T-helper 2 cell (primary cell): ENCODE measurements around the gene GRIK1.
"Not testable (repeated sequence)": the region's sequence is repeated elsewhere in the genome, so short reads cannot be mapped to it uniquely, and the experiment has no call there.

Source experiments
- DNase-seq, 5 experiments: peaks; one replicate each; pipeline versions ENCODE4 v3.0.0 to v3.0.0-alpha.2; 2012 to 2022
- total RNA-seq, 2 donors: gene quantifications; one replicate each; lab custom pipeline; 2026; lab: John Stamatoyannopoulos, UW

The GRIK1 gene
- 0 to 0.31 reads per million in 2 donors for total RNA-seq

DNA sequence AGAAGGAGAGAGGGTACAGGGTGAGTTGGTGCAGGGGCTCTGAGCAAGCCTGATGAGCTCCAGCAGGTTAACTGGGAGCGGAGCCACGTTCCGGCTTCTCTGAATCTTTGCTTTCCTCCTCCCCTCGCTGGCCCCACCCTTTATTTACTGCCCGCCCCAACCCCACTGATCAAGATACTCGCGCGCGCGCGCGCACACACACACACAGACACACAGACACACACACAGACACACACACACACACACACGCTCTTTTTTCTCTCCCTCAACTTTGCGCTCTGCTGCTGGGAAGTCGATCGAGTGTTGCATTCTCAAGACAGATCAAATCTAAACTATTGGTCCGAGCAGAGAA, at the start of gene GRIK1:
Gene GRIK1, minus strand, starts transcription at position 73 of the 352 bp plus-strand sequence.
- DNase-seq, result peak in 1 of 5 experiments; percentile 12

DNA sequence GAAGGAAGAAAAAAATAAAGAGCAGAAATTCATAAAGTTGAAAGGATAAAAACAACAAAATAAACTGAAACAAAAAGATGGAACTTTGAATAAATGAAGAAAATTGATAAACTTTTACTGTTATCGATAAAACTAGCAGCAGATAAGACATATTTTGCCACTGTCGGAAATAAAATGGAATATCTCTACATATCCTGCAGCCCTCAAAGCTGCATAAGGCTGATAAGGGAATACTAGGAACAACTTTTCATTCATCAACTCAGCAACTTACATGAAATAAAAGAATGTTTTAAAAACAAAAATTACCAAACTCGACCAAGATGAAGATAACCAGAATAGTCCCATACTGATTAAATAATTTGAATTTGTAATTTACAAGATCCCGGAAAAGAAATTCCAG, 48.0 kb upstream of the GRIK1 start:
- DNase-seq, result no peak

DNA sequence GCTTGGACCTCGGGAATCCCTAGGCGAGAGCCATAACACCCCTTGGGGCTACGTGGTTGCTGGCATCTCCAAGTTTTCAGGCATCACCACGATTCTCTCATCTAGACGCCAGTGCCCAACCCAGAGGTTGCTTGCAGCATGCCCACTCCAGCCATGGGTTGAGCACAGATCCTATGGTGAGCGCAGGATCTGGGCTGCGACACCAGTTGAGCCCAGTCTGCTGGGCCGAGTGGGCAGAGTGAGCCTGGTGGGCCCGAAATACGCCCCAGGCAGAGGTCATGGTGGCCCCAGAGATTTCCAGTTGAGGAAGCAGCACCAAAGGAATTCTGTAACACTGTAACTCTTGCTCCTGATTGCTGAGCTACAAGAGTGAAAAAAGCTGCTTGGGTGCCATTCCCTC, 46.1 kb upstream of the GRIK1 start:
- no peak for DNase-seq

DNA sequence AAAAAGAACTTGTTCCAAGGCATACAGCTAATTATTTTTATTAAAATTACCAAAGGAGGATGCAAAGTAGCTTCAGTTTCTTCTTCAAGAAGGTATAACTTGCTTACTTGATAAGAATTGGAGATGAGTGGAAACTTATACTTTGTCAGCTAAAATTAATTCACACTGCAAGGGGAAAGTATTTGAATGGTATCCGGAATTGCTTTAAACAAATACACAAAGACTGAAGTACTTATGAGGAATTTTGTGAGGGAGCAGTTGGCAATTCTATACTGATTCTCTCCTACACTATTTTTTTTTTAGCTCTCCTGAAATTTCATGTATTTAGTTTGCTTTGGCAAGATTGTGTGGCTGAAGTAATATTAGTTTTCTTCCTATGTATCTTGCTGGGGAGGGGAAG, 39.2 kb upstream of the GRIK1 start:
- DNase-seq, result no peak

DNA sequence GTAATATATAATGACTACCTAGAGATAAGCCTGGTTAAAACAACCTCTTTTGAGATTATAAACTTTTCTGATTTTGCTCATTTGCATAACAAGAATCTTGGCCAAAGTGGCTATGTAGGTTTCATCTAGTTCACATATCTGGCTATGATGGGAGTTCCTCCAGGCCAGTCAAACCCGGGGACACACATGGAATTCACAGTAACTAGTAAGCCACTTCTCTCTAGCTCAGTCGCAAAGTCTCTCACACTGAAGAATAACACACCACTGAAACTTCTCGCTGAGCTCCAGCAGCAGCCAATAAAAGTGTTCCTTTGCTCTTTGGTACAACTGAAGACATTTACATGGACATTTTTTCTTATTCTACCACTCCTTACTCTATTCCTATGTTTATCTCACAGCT, 36.0 kb upstream of the GRIK1 start:
- DNase-seq, result no peak

DNA sequence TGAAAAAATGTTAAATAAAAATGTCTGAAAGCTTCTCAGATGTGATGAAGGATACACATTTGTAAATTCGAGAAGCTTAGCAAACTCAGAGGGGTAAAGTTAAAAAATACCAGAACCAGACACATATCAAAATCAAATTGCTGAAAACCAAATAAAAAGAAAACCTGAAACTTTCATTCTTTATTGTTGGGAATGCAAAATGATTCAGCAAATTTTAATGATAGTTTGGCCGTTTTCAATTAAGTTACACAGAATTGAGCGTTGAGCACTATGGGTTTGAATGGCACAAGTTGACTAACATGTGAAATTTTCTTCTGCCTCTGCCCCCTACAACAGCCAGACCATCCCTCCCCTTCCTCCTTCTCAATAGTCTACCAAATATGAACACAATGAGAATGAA, 33.5 kb upstream of the GRIK1 start:
- DNase-seq, result no peak

DNA sequence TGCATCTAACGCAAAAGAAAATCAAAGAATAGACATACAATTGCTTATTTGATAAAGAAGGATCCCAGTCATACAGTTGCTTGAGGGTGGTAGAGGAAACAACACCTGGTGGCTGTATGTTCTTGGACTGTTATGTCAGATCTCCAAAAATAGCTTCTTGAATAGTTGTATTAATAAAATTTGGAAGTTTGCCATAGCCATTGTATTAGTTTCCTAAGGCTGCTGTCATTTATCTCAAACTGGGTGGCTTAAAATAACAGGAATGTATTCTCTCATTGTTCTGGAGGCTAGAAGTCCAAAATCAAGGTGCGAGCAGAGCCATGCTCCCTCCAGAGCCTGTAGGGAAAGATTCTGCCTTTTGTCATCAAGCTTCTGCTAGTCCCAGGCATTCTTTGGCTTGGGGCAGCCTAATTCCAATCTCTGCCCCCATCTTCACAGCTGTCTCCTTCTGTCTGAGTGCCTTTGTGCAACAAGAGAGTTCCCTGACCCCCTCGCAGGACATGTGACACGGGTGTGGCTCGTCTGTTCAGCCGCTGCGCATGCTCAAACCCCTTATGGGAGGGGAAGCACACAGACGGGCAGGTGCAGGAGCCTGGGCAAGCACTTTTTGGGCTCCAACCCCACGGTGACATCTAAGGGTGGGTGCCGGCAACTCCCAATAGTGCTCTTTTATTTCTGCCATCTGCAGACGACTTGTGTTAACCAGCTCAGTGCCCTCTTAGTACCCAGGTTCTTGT, 21.7 kb upstream of the GRIK1 start:
- no peak for DNase-seq

DNA sequence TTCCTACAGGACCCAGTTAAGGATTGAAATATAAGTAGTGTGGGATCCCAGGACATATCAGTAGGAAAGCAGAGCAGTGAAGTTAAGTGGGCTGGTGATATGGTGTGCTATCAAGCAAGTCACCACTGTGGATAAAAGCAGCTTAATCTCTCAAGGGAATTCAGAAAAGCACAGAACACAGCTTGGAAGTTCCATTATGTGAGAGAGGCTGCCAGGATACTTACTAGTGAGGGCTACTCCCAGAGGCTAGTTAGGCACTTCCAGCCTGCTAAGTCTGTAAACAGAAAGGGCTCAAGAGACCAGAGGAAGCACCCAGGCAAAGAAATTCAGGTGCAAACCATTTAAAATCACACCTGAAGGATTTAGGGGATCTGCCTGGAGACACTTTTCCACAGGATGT, 18.8 kb upstream of the GRIK1 start:
- no peak for DNase-seq

DNA sequence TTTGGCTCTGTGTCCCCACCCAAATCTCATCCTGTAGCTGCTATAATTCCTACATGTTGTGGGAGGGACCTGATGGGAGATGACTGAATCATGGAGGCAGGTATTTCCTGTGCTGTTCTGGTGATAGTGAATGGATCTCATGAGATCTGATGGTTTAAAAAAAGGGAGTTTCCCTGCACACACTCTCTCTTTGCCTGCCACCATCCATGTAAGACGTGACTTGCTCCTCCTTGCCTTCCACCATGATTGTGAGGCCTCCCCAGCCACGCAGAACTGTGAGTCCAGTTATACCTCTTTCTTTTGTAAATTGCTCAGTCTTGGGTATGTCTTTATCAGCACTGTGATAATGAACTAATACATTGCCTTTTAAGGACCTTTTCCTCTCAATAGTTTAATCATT, 18.2 kb upstream of the GRIK1 start:
- DNase-seq, result not testable (repeated sequence)

DNA sequence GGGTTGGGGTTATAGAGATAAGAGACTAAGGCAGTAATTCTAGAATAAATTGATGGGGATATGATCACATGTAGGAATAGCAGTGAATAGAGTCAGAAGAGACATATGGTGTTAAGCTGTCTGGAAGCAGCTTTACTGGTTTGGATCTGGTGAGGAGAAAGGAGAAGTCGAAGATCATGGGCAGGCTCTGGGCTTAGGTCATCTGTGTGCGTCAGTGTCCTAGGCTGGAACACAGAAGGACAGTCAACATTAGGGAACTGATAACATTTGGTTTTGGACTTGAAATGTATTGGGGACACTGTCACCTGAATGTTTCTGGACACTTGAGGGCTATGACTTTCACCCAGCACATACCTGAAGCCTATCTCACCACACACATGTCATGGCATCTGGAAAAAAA, 13.9 kb upstream of the GRIK1 start:
- no peak for DNase-seq

DNA sequence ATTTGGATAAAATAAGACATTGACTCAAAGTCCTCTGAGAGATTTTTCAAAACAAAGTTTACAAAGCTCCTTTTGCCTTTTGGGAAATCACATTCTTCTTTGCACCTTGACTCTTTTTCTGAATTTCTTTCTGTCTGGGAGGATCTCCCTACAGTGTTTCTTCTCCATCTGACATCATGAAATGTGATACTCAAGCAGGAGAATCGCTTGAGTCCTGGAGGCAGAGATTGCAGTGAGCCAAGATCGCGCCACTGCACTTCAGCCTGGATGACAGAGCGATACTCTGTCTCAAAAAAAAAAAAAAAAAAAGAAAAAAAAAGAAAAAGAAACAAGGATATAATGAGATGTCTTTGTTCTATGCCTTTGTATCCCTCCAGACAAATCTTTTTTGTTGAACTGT, 13.3 kb upstream of the GRIK1 start:
- no peak for DNase-seq

DNA sequence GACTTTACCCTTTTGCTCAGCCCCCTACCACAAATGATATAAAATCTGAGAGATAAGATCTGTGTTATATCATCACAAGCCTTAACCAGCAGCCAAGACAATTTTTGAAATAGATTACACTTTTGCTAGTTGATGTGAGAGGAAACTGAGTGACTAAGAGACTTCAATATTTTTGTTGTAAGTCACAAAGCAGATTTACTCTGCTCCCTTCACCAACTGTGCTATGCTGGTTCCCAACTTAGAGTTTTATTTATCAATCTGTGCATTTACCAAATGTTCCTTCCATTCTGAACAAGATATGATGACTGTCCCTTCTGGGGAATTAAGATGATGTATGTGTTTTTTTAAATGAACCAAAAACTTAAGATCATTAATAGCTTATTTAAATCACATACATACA, 12.1 kb upstream of the GRIK1 start:
- no peak for DNase-seq

DNA sequence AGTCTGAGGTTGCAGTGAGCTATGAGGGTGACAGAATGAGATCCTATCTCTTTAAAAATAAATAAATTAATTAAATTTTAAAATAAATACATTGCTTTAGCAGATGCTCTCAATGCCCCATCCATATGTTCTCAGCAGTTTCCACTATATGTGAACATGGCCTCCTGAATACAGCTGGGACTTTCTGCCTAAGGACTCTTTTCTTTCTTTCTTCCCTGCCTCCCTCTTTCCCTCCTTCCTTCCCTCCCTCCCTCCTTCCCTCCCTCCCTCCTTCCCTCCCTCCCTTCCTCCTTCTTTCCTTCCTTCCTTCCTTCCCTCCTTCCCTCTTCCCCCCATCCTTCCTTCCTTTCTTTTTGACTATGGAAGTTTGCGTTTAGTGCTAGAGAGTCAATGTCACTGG, 10.2 kb upstream of the GRIK1 start:
- DNase-seq, result no peak

DNA sequence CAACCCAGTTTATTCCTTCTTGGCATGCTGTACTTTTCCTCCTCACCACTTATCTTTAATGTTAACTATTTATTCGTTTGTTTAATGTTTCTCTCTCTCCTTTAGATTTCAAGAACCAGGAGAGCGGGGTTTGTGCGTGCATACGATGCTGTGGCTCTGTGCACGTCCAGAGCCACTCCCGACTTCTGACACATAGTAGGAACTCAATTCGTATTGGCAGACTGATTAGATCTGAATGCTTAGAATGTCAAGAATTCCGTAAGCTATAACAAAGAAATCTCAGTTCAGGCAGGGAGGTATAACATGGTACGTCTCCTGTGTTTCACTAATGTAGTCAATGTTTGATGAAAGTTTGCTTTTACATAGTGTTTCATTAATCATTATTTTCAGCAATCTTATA, 7.3 kb upstream of the GRIK1 start:
- no peak for DNase-seq

DNA sequence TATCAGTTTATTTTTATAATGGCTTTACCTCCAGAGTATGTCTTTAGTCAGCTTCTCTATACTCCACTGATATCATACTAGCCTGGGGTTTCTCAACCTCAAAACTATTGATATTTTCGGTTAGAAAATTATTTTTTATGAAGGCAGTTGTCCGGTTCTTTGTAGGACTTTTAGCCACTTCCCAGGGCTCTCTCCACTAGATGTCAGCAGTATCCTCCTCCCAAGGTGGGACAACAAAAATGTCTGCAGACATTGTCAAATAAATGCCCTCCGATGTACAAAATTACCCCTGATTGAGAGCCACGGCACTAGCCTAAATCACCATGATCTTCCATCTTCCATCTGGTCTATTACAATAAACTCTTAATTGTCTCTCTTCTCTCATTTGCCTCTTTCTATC, 4.1 kb upstream of the GRIK1 start:
- DNase-seq, result no peak

DNA sequence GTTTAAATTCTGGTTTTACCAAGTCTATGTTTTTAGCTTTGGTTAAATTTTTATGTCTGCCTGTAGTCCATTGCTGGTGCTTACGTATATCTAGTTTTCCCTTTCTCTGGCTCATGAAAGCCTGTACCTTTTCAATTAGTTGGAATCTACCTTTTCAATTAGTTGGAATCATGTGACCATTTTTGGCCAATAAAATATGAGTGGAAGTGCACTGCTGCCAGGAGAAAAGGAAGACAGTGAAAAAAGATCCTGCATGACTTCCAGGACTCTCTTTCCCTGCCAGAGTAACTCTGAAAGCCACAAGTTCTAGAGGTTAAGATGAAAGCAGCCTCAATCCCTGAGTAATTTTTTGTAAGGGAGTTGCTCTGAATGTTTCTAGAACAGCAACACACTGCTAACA, 2.2 kb upstream of the GRIK1 start:
- no peak for DNase-seq

DNA sequence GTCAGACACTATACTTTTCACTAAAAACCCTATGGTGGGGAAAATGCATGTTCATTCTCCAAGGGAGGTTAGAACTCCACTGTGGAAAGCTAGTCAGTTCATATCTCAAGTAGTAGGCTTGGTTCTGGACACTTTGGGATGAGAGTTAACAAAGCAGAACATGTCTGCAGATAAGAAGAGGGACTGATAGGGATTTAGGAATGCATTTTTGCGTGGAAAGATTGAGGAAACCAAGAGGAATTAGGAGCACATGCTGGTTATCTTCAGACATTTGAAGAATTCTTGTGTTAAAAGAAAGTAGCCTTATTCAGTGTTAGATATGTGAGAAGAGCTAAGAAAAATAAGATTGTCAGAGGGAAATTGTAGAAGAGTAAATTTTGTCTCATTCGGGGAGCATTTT, 1.2 kb upstream of the GRIK1 start:
- no peak for DNase-seq

DNA sequence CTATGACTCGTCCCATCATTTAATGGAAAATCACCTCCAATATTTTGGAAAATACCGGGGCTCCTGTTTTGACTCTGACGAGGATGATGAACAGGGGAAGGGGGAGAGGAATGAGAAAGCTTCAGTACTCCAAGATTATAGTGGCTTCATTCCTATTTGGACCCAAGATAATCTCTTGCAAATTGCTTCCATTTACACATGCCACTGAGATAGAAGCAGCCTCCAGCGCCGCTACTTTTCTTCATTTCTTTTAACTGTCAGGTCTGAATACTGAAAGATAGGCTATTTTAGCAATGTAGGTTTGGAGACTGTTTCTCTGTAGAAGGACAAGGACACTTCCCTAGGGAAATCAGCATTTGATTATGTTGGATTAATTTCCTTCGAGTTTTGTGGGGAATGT, 565 bp upstream of the GRIK1 start:
- DNase-seq, result no peak

DNA sequence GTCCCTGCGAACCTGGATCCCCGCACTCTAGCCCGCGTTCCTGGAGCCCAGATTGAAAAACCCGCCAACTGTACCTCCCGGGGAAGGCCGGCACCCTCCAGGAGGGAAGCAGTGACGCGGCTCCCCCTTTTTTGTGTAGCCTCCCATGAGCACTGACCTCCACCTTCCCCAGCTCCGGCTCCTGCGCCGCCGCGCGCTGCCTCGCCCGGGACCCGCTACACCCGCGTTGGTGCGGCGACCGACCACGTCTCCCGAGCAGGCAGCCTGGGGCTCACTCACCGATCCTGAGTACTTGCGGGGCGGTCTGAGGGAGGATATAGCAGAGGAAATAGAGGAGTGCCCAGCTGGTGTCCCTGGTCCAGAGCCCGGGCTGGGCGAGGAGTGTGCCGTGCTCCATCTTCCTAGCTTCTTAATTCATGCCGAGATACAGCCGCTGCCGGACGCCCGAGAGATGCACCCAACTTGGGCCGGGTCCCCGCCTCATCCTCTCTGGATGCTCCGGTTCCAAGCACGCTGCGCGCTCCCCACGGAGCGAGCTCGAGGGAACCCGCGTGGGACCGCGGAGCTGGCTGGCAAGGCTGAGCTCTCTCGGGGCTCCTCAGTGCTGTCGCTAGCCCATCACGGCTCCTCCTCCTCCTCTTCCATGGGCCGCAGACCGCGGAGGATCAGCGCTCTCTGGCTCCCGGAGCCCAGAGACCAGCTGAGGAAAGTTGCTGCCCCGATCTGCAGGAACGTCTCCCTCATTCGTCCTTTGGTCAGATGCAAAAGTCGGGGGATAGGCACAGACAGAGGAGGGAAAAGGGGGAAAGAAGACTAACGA, 482 bp downstream of the GRIK1 start:
- DNase-seq, result no peak

DNA sequence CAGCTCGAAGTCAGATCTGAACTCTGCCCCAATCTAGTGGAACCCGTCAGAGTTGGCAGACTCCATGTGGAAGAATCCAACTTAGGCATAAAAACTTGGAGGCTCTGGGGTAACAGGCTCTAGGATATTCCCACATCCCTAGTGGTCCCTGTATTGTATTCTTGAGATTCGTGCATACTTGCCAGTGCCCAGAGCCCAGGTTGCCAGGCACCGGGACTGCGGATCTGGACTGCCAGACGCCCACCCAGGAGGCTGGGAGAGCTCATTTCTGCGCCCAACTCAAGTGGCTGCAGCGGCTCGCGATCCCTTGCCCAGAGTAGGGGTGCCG, 1.1 kb downstream of the GRIK1 start:
- DNase-seq, result no peak

DNA sequence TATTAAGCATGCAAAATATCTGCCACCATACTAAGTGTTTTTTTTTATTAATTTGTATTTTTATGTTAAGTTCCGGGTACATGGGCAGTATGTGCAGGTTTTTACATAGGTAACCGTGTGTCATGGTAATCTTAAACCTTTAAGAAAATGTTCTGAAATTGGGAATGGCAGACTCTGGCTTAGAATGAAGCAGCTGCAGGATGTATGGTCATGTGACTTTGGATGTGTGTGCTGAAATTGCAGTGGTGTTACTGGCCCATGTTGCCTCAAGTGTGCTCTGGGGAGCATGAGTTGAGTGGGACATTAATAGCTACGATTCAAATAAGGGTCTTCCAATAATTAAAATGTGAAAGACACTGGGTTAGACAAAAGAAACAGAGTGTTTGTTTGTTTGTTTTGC, 6.7 kb downstream of the GRIK1 start:
- no peak for DNase-seq

DNA sequence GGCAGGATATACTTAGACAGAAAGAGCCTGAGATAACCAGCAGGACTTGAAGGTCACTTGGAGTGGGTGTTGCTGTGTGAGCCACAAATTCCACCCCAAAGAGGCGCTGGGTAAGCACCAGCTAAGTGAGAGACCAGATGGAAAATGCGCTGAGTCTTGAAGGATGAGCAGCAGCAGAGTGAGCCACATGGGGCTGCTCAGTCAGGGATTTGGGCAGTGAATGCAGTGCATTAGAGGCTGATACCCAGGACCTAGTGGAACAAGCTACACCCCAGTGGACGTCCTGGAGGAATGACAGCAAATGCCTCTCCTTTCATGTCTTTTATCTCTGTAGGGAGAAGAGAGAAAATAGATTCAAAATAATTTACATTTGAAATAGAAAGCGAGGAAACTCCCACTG, 11.3 kb downstream of the GRIK1 start:
- DNase-seq, result no peak

DNA sequence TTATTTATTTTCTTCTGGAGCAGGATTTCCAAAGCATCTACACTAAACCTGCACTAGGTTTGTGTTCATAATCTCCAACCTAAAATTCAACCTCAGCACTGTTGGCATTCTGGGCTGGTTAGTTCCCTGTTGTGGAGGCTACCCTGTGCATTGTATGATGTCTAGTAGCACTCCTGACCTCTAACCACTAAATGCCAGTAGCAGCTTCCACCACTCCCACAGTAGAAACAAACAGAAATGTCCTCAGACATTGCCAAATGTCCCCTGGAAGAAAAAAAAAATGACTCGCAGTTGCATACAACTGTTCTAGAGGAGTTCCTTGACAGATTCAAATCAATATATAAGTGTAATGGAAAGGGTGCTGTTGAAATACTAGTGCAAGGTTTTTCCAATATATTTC, 18.9 kb downstream of the GRIK1 start:
- DNase-seq, result no peak

DNA sequence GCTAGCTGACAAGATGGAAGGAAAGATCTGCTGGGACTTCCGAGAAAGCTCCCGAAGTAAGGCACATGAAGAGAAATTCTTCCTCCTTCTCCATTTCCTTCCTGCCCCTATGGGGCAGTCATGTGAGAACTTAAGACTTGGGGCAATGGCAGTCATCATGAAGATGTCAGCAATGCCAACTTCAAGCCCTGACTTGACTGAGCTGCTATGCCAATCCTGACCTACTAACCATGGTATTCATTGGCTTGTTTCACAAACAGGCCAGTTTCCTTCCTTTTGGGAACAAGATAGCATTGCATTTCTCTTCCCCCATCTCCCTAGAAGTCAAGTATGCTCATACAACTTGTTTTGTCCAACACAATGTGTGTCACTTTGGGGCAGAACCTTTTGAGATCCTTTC, 25.5 kb downstream of the GRIK1 start:
- no peak for DNase-seq

DNA sequence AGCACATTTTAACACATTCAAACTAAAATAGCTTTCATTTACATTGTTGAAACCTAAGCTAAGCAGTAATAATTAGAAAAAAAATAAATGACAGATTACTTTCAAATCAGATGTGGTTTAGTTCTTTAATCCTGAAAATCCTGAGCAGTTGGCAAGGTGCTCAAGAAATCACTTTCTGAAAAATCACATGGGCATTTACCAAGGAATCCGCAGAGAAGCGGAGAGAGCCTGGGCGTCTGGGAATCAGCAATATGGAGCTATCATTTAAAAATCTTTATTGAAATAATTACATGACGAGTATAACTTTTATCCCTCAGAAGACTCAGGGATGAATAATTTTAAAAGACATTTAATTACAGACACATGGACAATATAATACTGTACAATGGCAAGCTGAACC, 30.2 kb downstream of the GRIK1 start:
- DNase-seq, result no peak
